GM12878 (cell line): ENCODE data around the gene WNT11. TPM values are rescaled to one million over a fixed set of nuclear protein-coding genes. Genes with fewer than 3 reads are reported as not detected.

ENCODE experiments used
- BCL11A ChIP-seq: IDR thresholded peaks from 2 replicates; pipeline ENCODE4 v1.6.1; 2011; ENCODE audit warnings: low read depth, low read length
- BCL3 ChIP-seq: IDR thresholded peaks from 2 replicates; pipeline ENCODE4 v1.6.1; 2011; ENCODE audit warnings: borderline replicate concordance, low read depth, mild to moderate bottlenecking, moderate library complexity, low read length; ENCODE audit not compliant: insufficient read depth, poor library complexity, severe bottlenecking
- CBX3 ChIP-seq: fragments of 200-600 bp; sonication (generic); IDR thresholded peaks from 2 replicates; pipeline ENCODE4 v1.6.1; 2016; ENCODE audit warnings: low read depth, borderline replicate concordance
- EZH2 ChIP-seq: IDR thresholded peaks from 2 replicates; pipeline ENCODE4 v1.6.1; 2012; ENCODE audit warnings: low read depth, mild to moderate bottlenecking, control low read depth, inconsistent platforms, low read length, borderline replicate concordance; ENCODE audit not compliant: control insufficient read depth
- HCFC1 ChIP-seq: fragments of 150-350 bp; IDR thresholded peaks from 2 replicates; pipeline ENCODE4 v1.6.1; 2014; ENCODE audit warnings: low read length
- HDAC2 ChIP-seq: fragments of 200-600 bp; sonication (generic); IDR thresholded peaks from 2 replicates; pipeline ENCODE4 v1.6.1; 2017
- HDAC6 ChIP-seq: fragments of 200-600 bp; sonication (generic); IDR thresholded peaks from one replicate; pipeline ENCODE4 v1.8.0; 2017; ENCODE audit warnings: antibody characterized with exemption; ENCODE audit not compliant: unreplicated experiment
- IKZF2 ChIP-seq, 2 experiments: fragments of 450-650 bp; IDR thresholded peaks; 2 replicates each; pipeline ENCODE4 v1.6.1; 2017; ENCODE audit warnings: mild to moderate bottlenecking in 2 of 2, moderate library complexity in 2 of 2
- IRF4 ChIP-seq: IDR thresholded peaks from 2 replicates; pipeline ENCODE4 v1.6.1; 2011; ENCODE audit warnings: low read depth, low read length
- JUND ChIP-seq: IDR thresholded peaks from 2 replicates; pipeline ENCODE4 v1.6.1; 2012; ENCODE audit warnings: low read depth, mild to moderate bottlenecking, low read length, improper control_type of control experiment, moderate library complexity
- KAT2A ChIP-seq: conservative IDR thresholded peaks from 2 replicates; pipeline ENCODE4 v1.6.1; 2011; ENCODE audit warnings: low read depth, low read length; ENCODE audit not compliant: control insufficient read depth
- RUNX3 ChIP-seq: IDR thresholded peaks from 2 replicates; pipeline ENCODE4 v1.6.1; 2012; ENCODE audit warnings: low read length, inconsistent platforms
- SMC3 ChIP-seq: IDR thresholded peaks from 2 replicates; pipeline ENCODE4 v1.6.1; 2011; ENCODE audit warnings: low read length, improper control_type of control experiment, borderline replicate concordance
- SPI1 ChIP-seq: IDR thresholded peaks from 2 replicates; pipeline ENCODE4 v1.6.1; 2011; ENCODE audit warnings: low read depth, mild to moderate bottlenecking, low read length, moderate library complexity, borderline replicate concordance; ENCODE audit not compliant: insufficient read depth
- SUPT20H ChIP-seq: IDR thresholded peaks from 2 replicates; pipeline ENCODE4 v1.6.1; 2011; ENCODE audit warnings: low read depth, mild to moderate bottlenecking, low read length, moderate library complexity, borderline replicate concordance; ENCODE audit not compliant: control insufficient read depth
- SUZ12 ChIP-seq: fragments of 200-600 bp; sonication (generic); IDR thresholded peaks from one replicate; pipeline ENCODE4 v1.6.1; 2018; ENCODE audit warnings: antibody characterized with exemption, mild to moderate bottlenecking; ENCODE audit not compliant: unreplicated experiment
- TARDBP ChIP-seq: IDR thresholded peaks from 2 replicates; pipeline ENCODE4 v1.6.1; 2016; ENCODE audit warnings: borderline replicate concordance
- TCF7 ChIP-seq: IDR thresholded peaks from 2 replicates; pipeline ENCODE4 v1.6.1; 2014; ENCODE audit warnings: antibody characterized with exemption, borderline replicate concordance
- USF2 ChIP-seq: IDR thresholded peaks from 2 replicates; pipeline ENCODE4 v1.6.1; 2011; ENCODE audit warnings: low read depth, low read length, improper control_type of control experiment, borderline replicate concordance
- ZBTB40 ChIP-seq: fragments of 450-650 bp; IDR thresholded peaks from 2 replicates; pipeline ENCODE4 v1.6.1; 2016; ENCODE audit warnings: mild to moderate bottlenecking, moderate library complexity, borderline replicate concordance
- ZNF622 ChIP-seq: fragments of 450-650 bp; IDR thresholded peaks from 2 replicates; pipeline ENCODE4 v1.6.1; 2017; ENCODE audit warnings: mild to moderate bottlenecking, inconsistent platforms
- polyA plus RNA-seq, 11 experiments: library from polyadenylated mRNA; depleted of rRNA in 4 of 11; unstranded in 6 of 11; stranded (reverse) in 5 of 11; fragments of >200 nt; fragmentation: Nextera tagmentation in 4 of 11; fragmentation: Illumina TruSeq in 1 of 11; extraction: Ambion mirVana in 4 of 11; extraction: Trizol in 1 of 11; gene quantifications; 1 replicate in 1 of 11; 2 replicates in 10 of 11; pipeline versions ENCODE4 v1.2.1 to v1.2.3, GENCODE V29; 2011 to 2016; ENCODE audit warnings: inconsistent platforms in 2 of 11, missing spikeins in 2 of 11, low read depth in 1 of 11
- total RNA-seq, 4 experiments: library from RNA; depleted of rRNA in 3 of 4; stranded (reverse); fragments of >200 nt in 3 of 4; fragmentation: Illumina TruSeq in 1 of 4; extraction: Trizol in 1 of 4; gene quantifications; 2 replicates each; pipeline versions ENCODE4 v1.2.1 to v1.2.3, GENCODE V29; 2013 to 2021
- TF ChIP-seq, protein P1 (sequence below): fragments of 450-650 bp; formaldehyde crosslinking; IDR thresholded peaks from 2 replicates; pipeline ENCODE4 v1.4.0; 2022; ENCODE audit warnings: mild to moderate bottlenecking, moderate library complexity

The WNT11 gene
- total and polyA plus RNA-seq, 10 of the 15 experiments (the other 5 are each of a cell fraction or from before 2014, with no cell fraction given): 0.05 to 0.19 TPM; not detected in 8

DNA sequence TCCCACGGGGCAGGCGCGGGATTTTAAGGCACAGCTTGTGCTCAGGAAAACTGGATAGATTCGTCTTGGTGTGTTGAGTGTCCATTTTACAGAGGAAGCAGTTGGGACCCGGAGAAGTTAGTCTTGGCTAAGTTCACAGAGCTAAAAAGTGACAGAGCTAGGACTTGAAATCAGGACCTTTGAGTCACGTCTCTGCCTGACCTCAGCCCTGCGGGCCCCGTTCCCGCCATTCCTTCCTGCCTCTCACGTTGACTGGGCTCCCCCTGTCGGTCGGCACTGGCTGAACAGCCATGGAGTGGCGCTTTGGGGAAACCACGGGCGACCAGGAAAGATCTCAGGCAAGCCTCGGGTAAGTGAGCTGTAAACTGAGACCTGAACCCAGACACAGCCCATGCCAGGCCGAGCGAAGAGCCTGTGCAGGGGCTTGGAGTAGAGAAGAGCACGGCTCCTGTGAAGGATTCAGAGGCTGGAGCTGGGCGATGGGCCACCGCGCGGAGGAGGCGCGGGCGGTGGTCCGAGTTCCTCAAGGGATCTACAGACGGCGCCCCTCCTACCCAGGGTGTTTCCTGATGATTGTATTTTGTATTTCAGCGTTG is 54.1 kb downstream of the WNT11 start (continued):
- TF ChIP-seq, protein P1, sequence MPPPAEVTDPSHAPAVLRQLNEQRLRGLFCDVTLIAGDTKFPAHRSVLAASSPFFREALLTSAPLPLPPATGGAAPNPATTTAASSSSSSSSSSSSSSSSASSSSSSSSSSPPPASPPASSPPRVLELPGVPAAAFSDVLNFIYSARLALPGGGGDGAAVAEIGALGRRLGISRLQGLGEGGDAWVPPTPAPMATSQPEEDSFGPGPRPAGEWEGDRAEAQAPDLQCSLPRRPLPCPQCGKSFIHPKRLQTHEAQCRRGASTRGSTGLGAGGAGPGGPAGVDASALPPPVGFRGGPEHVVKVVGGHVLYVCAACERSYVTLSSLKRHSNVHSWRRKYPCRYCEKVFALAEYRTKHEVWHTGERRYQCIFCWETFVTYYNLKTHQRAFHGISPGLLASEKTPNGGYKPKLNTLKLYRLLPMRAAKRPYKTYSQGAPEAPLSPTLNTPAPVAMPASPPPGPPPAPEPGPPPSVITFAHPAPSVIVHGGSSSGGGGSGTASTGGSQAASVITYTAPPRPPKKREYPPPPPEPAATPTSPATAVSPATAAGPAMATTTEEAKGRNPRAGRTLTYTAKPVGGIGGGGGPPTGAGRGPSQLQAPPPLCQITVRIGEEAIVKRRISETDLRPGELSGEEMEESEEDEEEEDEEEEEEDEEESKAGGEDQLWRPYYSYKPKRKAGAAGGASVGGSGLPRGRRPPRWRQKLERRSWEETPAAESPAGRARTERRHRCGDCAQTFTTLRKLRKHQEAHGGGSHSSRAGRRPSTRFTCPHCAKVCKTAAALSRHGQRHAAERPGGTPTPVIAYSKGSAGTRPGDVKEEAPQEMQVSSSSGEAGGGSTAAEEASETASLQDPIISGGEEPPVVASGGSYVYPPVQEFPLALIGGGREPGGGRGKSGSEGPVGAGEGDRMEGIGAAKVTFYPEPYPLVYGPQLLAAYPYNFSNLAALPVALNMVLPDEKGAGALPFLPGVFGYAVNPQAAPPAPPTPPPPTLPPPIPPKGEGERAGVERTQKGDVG (CRISPR knock-in tag): no peak
- TF ChIP-seq EZH2 (no peak), TARDBP (no peak), HDAC2 (no peak), IRF4 (0 out of 2 replicates have a peak, but pooled peaks have one; percentile 14), TCF7 (no peak), HCFC1 (no peak), SUPT20H (no peak), CBX3 (no peak), SPI1 (no peak), RUNX3 (peak; percentile 78), BCL11A (no peak), HDAC6 (no peak), BCL3 (no peak), SUZ12 (no peak), KAT2A (no peak), USF2 (no peak), SMC3 (peak; percentile 94), ZBTB40 (no peak), ZNF622 (no peak), IKZF2 (IDR thresholded peaks at IDR 0.05) (peak; percentile 30 to 57; a peak in 3 of 4 replicates), JUND (no peak)
